ENCODE data around the gene POLR1A.

POLR1A gene

DNA sequence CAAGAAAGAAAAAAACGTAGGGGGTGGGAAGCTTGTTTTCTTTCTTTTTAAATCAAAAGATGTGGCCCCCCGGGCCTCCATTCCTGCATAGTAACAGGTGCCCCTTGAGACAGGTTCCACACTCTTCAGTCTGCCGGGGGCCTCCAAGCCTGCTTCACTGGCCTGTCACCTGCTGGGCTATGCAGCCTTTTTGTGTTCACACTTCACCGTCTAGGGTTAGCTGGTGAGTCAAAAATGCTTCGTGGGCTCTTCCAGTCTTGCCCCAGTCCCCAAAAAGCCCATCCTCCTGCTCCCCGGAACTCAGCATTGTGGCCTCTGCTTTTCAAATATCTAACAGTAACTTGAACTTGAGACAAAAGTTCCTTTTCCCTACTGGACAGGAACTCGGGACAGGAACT, 67.9 kb downstream of the POLR1A start:
- Histone ChIP-seq H3K23ac (ENCODE audit: low read length in 2 of 2) (peak overlapping the region in 1 of 2 experiments; percentile 57), H3K9me3 (ENCODE audit: control insufficient read depth, low read length) (no peaks in the 10 kb centered on the region), H3K4ac (ENCODE audit: low read depth in 1 of 2, low read length in 2 of 2) (peak overlapping the region in 1 of 2 experiments; percentile 52), H3K4me3 (ENCODE audit: insufficient read depth in 1 of 2, low read depth in 1 of 2, low read length in 2 of 2) (peak overlapping the region in 1 of 2 experiments; percentile 10), H3K18ac (ENCODE audit: low read depth in 1 of 2, low read length in 2 of 2) (peak overlapping the region in 1 of 2 experiments; percentile 4), H3K14ac (ENCODE audit: low read length in 2 of 2) (no peak overlapping the region), H3K4me2 (ENCODE audit: low read length, poor library complexity, severe bottlenecking) (no peak overlapping the region), H2AFZ (ENCODE audit: low read depth, low read length) (no peak overlapping the region), H2BK120ac (ENCODE audit: low read depth, low read length) (no peak overlapping the region), H2BK15ac (ENCODE audit: low read depth, poor library complexity, severe bottlenecking) (peak overlapping the region; percentile 60), H4K8ac (ENCODE audit: low read length) (no peak overlapping the region), H3K79me1 (replicated peaks; ENCODE audit: low read length, poor library complexity, severe bottlenecking) (peaks cover 12% of the 10 kb centered on the region), H3K27ac (ENCODE audit: low read length, poor library complexity, severe bottlenecking) (peak overlapping the region; percentile 96), H2BK5ac (ENCODE audit: low read depth, low read length, poor library complexity, severe bottlenecking) (peak overlapping the region; percentile 60), H2BK12ac (ENCODE audit: low read length in 2 of 2) (peak overlapping the region; percentile 9 to 82), H3K36me3 (ENCODE audit: control insufficient read depth in 1 of 2, insufficient read depth in 2 of 2, low read depth in 1 of 2, low read length in 2 of 2) (peaks cover 61 to 71% of the 10 kb centered on the region in 2 experiments), H3K27me3 (ENCODE audit: control insufficient read depth in 1 of 2, insufficient read depth in 1 of 2, low read length in 2 of 2) (no peaks in the 10 kb centered on the region), H2AK5ac (ENCODE audit: low read length, severe bottlenecking) (peak overlapping the region; percentile 57), H4K91ac (ENCODE audit: low read length) (no peak overlapping the region), H3K9ac (ENCODE audit: low read length) (peak overlapping the region; percentile 84), H3K4me1 (ENCODE audit: control insufficient read depth, insufficient read depth, low read depth, low read length) (peaks cover 38% of the 10 kb centered on the region)
- WGBS = 86% methylated on average over 7 of the region's 7 CpGs
- DNase-seq = no peak

DNA sequence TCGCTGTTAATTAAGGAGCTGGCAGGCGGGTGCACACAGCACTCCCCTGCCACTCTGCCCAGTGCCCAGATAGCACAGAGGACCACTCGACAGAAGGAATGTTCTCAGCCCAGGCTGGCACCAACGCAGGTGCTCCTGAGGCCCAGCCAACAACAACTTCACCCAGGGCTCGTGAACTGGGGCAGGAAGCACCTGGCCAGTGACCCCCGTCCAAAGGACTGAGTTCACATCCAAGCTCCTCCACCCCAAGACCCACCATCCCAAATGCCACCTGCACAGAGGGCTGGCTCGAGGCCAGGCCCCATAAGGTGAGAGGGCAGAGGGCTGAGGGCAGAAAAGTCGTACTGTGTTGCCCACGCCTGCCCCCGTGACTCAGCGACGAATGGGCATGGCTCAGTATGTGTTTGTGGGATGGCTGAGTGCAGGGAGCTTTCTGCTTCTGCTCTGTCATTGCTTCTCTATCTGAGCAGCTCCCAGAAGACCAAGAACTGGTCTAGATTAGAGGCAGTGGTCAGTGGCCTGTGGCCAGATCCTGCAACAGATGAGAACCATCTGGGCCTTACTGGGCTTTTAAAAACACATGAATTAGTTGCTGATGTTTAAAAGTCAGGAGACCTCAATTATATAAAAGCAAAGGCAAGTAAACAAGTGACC, 68.4 kb downstream of the POLR1A start:
- H3K14ac ChIP-seq (ENCODE audit: low read length in 2 of 2) = peak overlapping the region in 1 of 2 experiments; percentile 95
- H4K91ac ChIP-seq (ENCODE audit: low read length) = peak overlapping the region; percentile 67
- peak overlapping the region; percentile 11 to 99 for H2BK12ac ChIP-seq (ENCODE audit: low read length in 2 of 2)
- peak overlapping the region; percentile 96 for H3K27ac ChIP-seq (ENCODE audit: low read length, poor library complexity, severe bottlenecking)
- H3K36me3 ChIP-seq (ENCODE audit: control insufficient read depth in 1 of 2, insufficient read depth in 2 of 2, low read depth in 1 of 2, low read length in 2 of 2) = peaks cover 59 to 71% of the 10 kb centered on the region in 2 experiments
- peak overlapping the region; percentile 84 for H3K9ac ChIP-seq (ENCODE audit: low read length)
- peak; percentile 89 for DNase-seq
- H2AK5ac ChIP-seq (ENCODE audit: low read length, severe bottlenecking) = peak overlapping the region; percentile 97
- 65% methylated on average over 11 of the region's 12 CpGs for WGBS
- H2BK5ac ChIP-seq (ENCODE audit: low read depth, low read length, poor library complexity, severe bottlenecking) = peak overlapping the region; percentile 69
- peak overlapping the region; percentile 97 for H3K4ac ChIP-seq (ENCODE audit: low read depth in 1 of 2, low read length in 2 of 2)
- H3K79me1 ChIP-seq (replicated peaks; ENCODE audit: low read length, poor library complexity, severe bottlenecking) = peaks cover 12% of the 10 kb centered on the region
- H2BK15ac ChIP-seq (ENCODE audit: low read depth, poor library complexity, severe bottlenecking) = peak overlapping the region; percentile 83
- peak overlapping the region; percentile 97 for H2BK120ac ChIP-seq (ENCODE audit: low read depth, low read length)
- no peak overlapping the region for H2AFZ ChIP-seq (ENCODE audit: low read depth, low read length)
- H3K23ac ChIP-seq (ENCODE audit: low read length in 2 of 2) = peak overlapping the region in 1 of 2 experiments; percentile 78
- H3K4me2 ChIP-seq (ENCODE audit: low read length, poor library complexity, severe bottlenecking) = no peak overlapping the region
- peak overlapping the region in 1 of 2 experiments; percentile 27 for H3K4me3 ChIP-seq (ENCODE audit: insufficient read depth in 1 of 2, low read depth in 1 of 2, low read length in 2 of 2)
- peak overlapping the region; percentile 92 to 95 for H3K18ac ChIP-seq (ENCODE audit: low read depth in 1 of 2, low read length in 2 of 2)
- H3K27me3 ChIP-seq (ENCODE audit: control insufficient read depth in 1 of 2, insufficient read depth in 1 of 2, low read length in 2 of 2) = no peaks in the 10 kb centered on the region
- H3K9me3 ChIP-seq (ENCODE audit: control insufficient read depth, low read length) = no peaks in the 10 kb centered on the region
- peak overlapping the region; percentile 83 for H4K8ac ChIP-seq (ENCODE audit: low read length)
- H3K4me1 ChIP-seq (ENCODE audit: control insufficient read depth, insufficient read depth, low read depth, low read length) = peaks cover 38% of the 10 kb centered on the region

DNA sequence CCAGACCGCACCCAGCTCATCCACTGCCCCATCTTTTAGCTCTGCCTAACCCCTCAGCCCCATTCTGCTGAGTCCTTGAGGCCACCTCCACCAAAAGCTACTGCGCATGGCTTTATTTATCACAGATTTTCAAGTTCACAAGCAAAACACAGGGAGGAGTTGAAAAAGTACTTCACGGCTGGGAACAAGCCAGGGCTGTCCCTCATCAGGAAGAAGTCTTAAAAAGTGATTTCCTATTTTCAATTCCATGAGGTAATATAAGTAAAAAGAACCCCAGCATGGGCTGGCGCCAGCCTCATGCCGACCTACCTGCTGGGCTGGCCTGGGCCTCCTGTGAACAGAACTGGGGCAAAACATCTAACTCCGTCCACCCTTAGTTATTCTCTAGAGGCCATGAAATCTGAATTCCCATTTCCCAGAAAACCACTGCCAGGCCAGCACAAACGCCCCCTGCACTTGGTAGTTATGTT, 69.0 kb downstream of the POLR1A start:
- peak overlapping the region; percentile 83 for H2BK15ac ChIP-seq (ENCODE audit: low read depth, poor library complexity, severe bottlenecking)
- peak overlapping the region; percentile 92 to 95 for H3K18ac ChIP-seq (ENCODE audit: low read depth in 1 of 2, low read length in 2 of 2)
- H4K8ac ChIP-seq (ENCODE audit: low read length) = peak overlapping the region; percentile 71
- peak overlapping the region; percentile 69 for H2BK5ac ChIP-seq (ENCODE audit: low read depth, low read length, poor library complexity, severe bottlenecking)
- peak overlapping the region; percentile 32 for H3K4me2 ChIP-seq (ENCODE audit: low read length, poor library complexity, severe bottlenecking)
- peaks cover 38% of the 10 kb centered on the region for H3K4me1 ChIP-seq (ENCODE audit: control insufficient read depth, insufficient read depth, low read depth, low read length)
- peaks cover 60 to 71% of the 10 kb centered on the region in 2 experiments for H3K36me3 ChIP-seq (ENCODE audit: control insufficient read depth in 1 of 2, insufficient read depth in 2 of 2, low read depth in 1 of 2, low read length in 2 of 2)
- peak overlapping the region in 1 of 2 experiments; percentile 27 for H3K4me3 ChIP-seq (ENCODE audit: insufficient read depth in 1 of 2, low read depth in 1 of 2, low read length in 2 of 2)
- no peak for DNase-seq
- peak overlapping the region; percentile 96 for H3K27ac ChIP-seq (ENCODE audit: low read length, poor library complexity, severe bottlenecking)
- peak overlapping the region; percentile 84 for H3K9ac ChIP-seq (ENCODE audit: low read length)
- peak overlapping the region; percentile 97 for H2AK5ac ChIP-seq (ENCODE audit: low read length, severe bottlenecking)
- H3K9me3 ChIP-seq (ENCODE audit: control insufficient read depth, low read length) = no peaks in the 10 kb centered on the region
- peaks cover 12% of the 10 kb centered on the region for H3K79me1 ChIP-seq (replicated peaks; ENCODE audit: low read length, poor library complexity, severe bottlenecking)
- peak overlapping the region; percentile 97 for H2BK120ac ChIP-seq (ENCODE audit: low read depth, low read length)
- no peak overlapping the region for H3K14ac ChIP-seq (ENCODE audit: low read length in 2 of 2)
- no peak overlapping the region for H3K23ac ChIP-seq (ENCODE audit: low read length in 2 of 2)
- WGBS = 74% methylated on average over 6 of the region's 7 CpGs
- H4K91ac ChIP-seq (ENCODE audit: low read length) = peak overlapping the region; percentile 67
- peak overlapping the region; percentile 97 for H3K4ac ChIP-seq (ENCODE audit: low read depth in 1 of 2, low read length in 2 of 2)
- peak overlapping the region; percentile 11 to 99 for H2BK12ac ChIP-seq (ENCODE audit: low read length in 2 of 2)
- H3K27me3 ChIP-seq (ENCODE audit: control insufficient read depth in 1 of 2, insufficient read depth in 1 of 2, low read length in 2 of 2) = no peaks in the 10 kb centered on the region
- H2AFZ ChIP-seq (ENCODE audit: low read depth, low read length) = no peak overlapping the region

DNA sequence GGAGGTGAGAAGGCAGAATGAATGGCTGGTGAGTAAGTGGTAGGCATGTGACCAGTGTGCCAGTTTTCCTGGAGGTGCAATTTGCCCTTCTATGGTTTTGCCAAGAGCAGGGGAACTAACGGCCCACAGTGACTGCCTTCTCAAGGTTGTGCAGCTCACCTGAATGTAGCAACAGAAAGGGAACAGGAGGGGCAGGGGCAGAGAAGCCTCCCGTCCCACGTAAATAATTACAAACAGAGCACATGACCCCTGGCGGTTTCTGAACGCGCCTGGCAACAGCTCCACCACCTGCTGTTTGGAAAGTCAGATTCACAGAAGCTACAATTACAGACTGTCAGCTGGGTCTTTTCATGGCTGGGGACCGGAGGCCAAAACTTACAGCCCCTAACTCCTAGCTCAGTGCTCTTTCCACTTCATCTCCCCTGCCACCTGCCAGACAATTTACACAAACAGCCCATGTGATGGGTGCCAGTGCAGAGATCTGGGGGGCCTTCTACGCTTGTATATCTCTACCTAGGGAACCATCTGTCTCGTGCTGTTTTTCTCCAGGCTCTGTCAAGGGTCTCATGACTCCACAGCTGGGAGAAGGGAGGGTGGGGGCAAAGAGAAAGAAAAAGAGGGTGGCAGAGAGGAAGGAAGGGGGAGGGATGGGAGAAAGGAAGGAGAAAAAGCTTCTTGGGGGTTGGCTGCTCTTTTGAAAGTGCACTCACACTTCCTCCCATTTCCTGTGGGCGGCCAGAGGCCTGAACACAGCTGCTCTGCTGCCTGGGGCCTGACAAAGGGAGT, 69.6 kb downstream of the POLR1A start:
- peaks cover 60 to 71% of the 10 kb centered on the region in 2 experiments for H3K36me3 ChIP-seq (ENCODE audit: control insufficient read depth in 1 of 2, insufficient read depth in 2 of 2, low read depth in 1 of 2, low read length in 2 of 2)
- peak overlapping the region; percentile 84 for H3K9ac ChIP-seq (ENCODE audit: low read length)
- DNase-seq = peak; percentile 90
- peaks cover 38% of the 10 kb centered on the region for H3K4me1 ChIP-seq (ENCODE audit: control insufficient read depth, insufficient read depth, low read depth, low read length)
- peak overlapping the region; percentile 65 for H4K91ac ChIP-seq (ENCODE audit: low read length)
- H4K8ac ChIP-seq (ENCODE audit: low read length) = peak overlapping the region; percentile 83
- peak overlapping the region; percentile 71 for H2BK15ac ChIP-seq (ENCODE audit: low read depth, poor library complexity, severe bottlenecking)
- no peaks in the 10 kb centered on the region for H3K9me3 ChIP-seq (ENCODE audit: control insufficient read depth, low read length)
- peak overlapping the region; percentile 96 for H3K27ac ChIP-seq (ENCODE audit: low read length, poor library complexity, severe bottlenecking)
- H2AFZ ChIP-seq (ENCODE audit: low read depth, low read length) = no peak overlapping the region
- H3K4ac ChIP-seq (ENCODE audit: low read depth in 1 of 2, low read length in 2 of 2) = peak overlapping the region; percentile 77 to 87
- H3K4me3 ChIP-seq (ENCODE audit: insufficient read depth in 1 of 2, low read depth in 1 of 2, low read length in 2 of 2) = no peak overlapping the region
- no peaks in the 10 kb centered on the region for H3K27me3 ChIP-seq (ENCODE audit: control insufficient read depth in 1 of 2, insufficient read depth in 1 of 2, low read length in 2 of 2)
- H3K14ac ChIP-seq (ENCODE audit: low read length in 2 of 2) = peak overlapping the region in 1 of 2 experiments; percentile 44
- peaks cover 12% of the 10 kb centered on the region for H3K79me1 ChIP-seq (replicated peaks; ENCODE audit: low read length, poor library complexity, severe bottlenecking)
- peak overlapping the region; percentile 97 for H2BK120ac ChIP-seq (ENCODE audit: low read depth, low read length)
- peak overlapping the region; percentile 86 to 92 for H3K18ac ChIP-seq (ENCODE audit: low read depth in 1 of 2, low read length in 2 of 2)
- whole genome bisulfite sequencing = 48% methylated on average over 10 of the region's 10 CpGs
- peak overlapping the region; percentile 50 for H3K4me2 ChIP-seq (ENCODE audit: low read length, poor library complexity, severe bottlenecking)
- H3K23ac ChIP-seq (ENCODE audit: low read length in 2 of 2) = no peak overlapping the region
- peak overlapping the region; percentile 66 to 90 for H2BK12ac ChIP-seq (ENCODE audit: low read length in 2 of 2)
- peak overlapping the region; percentile 77 for H2AK5ac ChIP-seq (ENCODE audit: low read length, severe bottlenecking)
- H2BK5ac ChIP-seq (ENCODE audit: low read depth, low read length, poor library complexity, severe bottlenecking) = peak overlapping the region; percentile 78
